Thoracic aorta (tissue), 2 donors: ENCODE measurements around the gene KIF16B. TPM values are rescaled to one million over a fixed set of nuclear protein-coding genes. Genes with fewer than 3 reads are reported as not detected.
A peak's percentile ranks its signal among the peaks of the same experiment; 100 is the strongest.

Source experiments
- ATAC-seq: fragments of 150-250 bp; one replicate; pipeline ENCODE4 v1.8.0; 2017; ENCODE audit warnings: low read depth; ENCODE audit not compliant: insufficient number of reproducible peaks, low FRiP score
- DNase-seq: peaks from one replicate; pipeline ENCODE4 v3.0.0-alpha.2; 2020; ENCODE audit warnings: low spot score
- H3K27ac ChIP-seq, 2 donors: fragments of 200-600 bp; sonication (generic); 1 replicate in 1 of 2; 2 replicates in 1 of 2; pipeline ENCODE4 v1.5.1; 2016; ENCODE audit warnings: mild to moderate bottlenecking in 2 of 2, moderate library complexity in 2 of 2
- H3K27me3 ChIP-seq: fragments of 200-600 bp; sonication (generic); replicated peaks from 2 replicates; pipeline ENCODE4 v1.6.0; 2016; ENCODE audit warnings: mild to moderate bottlenecking; ENCODE audit not compliant: insufficient read depth
- H3K36me3 ChIP-seq: fragments of 200-600 bp; sonication (generic); one replicate; pipeline ENCODE4 v1.5.1; 2016
- H3K4me1 ChIP-seq, 2 donors: fragments of 200-600 bp; sonication (generic); 1 replicate in 1 of 2; 2 replicates in 1 of 2; pipeline versions ENCODE4 v1.5.1 to v1.6.0; 2016; ENCODE audit warnings: low read depth in 2 of 2, mild to moderate bottlenecking in 1 of 2; ENCODE audit not compliant: control insufficient read depth in 1 of 2
- H3K4me3 ChIP-seq: fragments of 200-600 bp; sonication (generic); 2 replicates; pipeline ENCODE4 v1.5.1; 2016; ENCODE audit warnings: mild to moderate bottlenecking
- H3K9me3 ChIP-seq: fragments of 200-600 bp; sonication (generic); 2 replicates; pipeline ENCODE4 v1.5.1; 2016
- CTCF ChIP-seq: fragments of 200-600 bp; sonication (generic); IDR thresholded peaks from one replicate; pipeline ENCODE4 v1.5.1; 2019; ENCODE audit warnings: antibody characterized with exemption
- total RNA-seq, 2 donors: library from RNA; depleted of rRNA; stranded (reverse); fragments of >200 nt; gene quantifications; one replicate each; pipeline versions ENCODE4 v1.1.0 to v1.2.3, GENCODE V29; 2016

Gene KIF16B
- total RNA-seq, 2 donors from 2014 or later, result 16.5 to 21.3 TPM

DNA sequence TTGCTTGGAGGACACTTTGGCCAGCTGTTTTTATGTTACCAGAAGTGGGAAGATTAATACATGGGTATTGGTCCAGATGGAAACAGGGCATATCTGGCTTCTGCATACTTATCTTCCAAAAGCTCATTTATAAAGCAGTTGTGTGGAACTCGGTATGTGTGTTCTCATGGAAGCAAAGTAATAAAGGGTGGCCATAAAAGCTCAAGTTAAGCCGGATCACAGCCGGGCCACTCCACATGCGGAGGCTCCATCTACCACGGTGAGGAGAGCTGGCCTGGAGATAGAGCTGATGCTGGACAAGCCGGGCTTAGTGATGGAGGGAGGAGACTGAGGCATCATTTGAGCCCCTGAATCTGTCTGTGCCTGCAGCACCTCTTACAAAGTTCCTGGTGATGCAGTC is 38.6 kb upstream of the KIF16B start:
- Histone ChIP-seq H3K9me3 (no peaks in the 10 kb centered on the region), H3K36me3 (no peaks in the 10 kb centered on the region), H3K27me3 (no peaks in the 10 kb centered on the region), H3K27ac (no peak overlapping the region), H3K4me1 (peaks cover 0 to 17% of the 10 kb centered on the region in 2 donors), H3K4me3 (no peak overlapping the region)
- TF ChIP-seq CTCF, result no peak
- ATAC-seq (no peak), DNase-seq (no peak)

DNA sequence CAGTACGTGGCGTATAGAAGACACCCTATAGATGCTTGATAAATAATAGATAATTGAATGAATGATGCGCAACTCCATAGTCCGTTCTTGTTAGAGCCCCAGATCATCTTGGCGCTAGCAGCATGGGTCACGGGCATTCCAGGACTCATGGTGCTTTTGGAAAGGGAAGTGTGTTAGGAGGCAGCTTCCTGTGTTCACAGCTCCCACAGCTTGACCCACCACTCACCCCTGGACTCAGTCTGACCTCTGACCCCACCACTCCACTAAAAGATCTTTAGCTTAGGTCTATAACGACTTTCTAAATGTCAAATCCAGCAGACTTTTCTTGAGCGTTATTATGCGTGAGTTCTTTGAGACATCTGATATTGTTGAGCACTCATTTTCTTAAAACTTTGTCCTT is 35.8 kb upstream of the KIF16B start:
- Histone ChIP-seq H3K27ac (no peak overlapping the region), H3K27me3 (no peaks in the 10 kb centered on the region), H3K4me3 (no peak overlapping the region), H3K36me3 (no peaks in the 10 kb centered on the region), H3K4me1 (peaks cover 0 to 19% of the 10 kb centered on the region in 2 donors), H3K9me3 (no peaks in the 10 kb centered on the region)
- DNase-seq, result no peak
- no peak for TF ChIP-seq CTCF
- peak; percentile 27 for ATAC-seq

DNA sequence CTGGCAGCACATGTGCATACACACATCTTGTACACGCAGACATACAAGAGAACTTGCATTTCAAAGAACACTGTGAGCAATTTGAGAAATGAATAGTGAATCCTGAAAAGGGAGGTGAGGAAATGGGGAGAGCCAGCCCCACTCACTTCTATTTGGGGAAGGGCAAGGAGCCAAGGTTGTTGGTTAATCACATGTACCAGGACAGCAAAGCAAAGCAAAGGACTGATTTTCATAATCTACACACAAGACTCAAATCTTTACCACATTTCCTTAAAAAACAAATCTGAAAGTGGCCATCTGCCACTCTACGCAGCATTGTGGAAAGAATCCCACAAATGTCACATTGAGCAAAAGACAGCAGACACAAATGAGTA is 35.0 kb upstream of the KIF16B start:
- TF ChIP-seq CTCF, result no peak
- H3K4me1 ChIP-seq, result peaks cover 0 to 19% of the 10 kb centered on the region in 2 donors
- H3K27ac ChIP-seq, result no peak overlapping the region
- no peaks in the 10 kb centered on the region for H3K27me3 ChIP-seq
- no peak for DNase-seq
- no peaks in the 10 kb centered on the region for H3K9me3 ChIP-seq
- H3K36me3 ChIP-seq, result no peaks in the 10 kb centered on the region
- no peak for ATAC-seq
- H3K4me3 ChIP-seq, result no peak overlapping the region

DNA sequence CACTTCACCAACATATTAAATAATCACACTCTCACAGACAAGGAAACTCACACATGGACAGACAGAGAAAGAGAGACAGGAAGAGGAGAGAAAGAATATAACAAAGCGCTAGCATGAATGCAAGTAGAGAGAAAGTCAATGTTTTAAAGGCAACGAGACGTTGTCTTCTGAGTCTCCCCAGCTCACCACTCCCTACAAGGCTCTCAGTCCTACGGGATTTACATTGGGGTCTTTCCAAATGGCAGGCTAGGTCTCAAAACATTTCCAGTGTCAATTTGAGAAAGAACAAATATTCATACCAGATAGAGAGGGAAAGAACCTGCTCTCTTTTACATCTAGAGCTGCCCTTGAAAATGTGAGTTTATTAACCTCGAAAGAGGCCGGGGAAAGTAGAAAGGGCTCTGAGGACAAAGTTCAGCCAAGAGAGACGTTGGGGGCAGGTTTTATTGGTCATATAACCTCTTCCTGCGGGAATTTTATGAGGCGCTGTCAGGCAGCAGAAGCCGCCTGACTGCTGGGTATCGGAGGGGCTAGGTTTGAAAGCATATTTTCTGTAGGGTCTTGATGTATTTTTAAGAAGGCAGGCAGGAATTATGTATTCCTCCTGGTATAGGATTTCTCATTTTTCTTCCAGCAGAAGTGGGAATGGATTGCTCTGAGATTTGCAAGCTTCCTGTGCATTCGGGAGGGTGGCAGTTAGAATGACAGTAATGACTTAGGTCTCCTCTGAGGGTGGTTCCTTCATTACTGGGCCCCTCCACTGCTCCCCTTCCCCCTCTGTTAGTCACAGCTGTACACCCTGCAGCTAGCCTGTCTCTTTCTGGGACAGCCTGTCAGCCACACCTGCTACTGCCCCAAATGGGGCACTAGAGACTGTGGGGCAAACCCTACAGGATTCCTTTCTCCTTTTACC is 34.4 kb upstream of the KIF16B start:
- Histone ChIP-seq H3K4me3 (no peak overlapping the region), H3K4me1 (peaks cover 0 to 19% of the 10 kb centered on the region in 2 donors), H3K9me3 (no peaks in the 10 kb centered on the region), H3K36me3 (no peaks in the 10 kb centered on the region), H3K27ac (no peak overlapping the region), H3K27me3 (no peaks in the 10 kb centered on the region)
- no peak for DNase-seq
- ATAC-seq, result no peak
- no peak for TF ChIP-seq CTCF

DNA sequence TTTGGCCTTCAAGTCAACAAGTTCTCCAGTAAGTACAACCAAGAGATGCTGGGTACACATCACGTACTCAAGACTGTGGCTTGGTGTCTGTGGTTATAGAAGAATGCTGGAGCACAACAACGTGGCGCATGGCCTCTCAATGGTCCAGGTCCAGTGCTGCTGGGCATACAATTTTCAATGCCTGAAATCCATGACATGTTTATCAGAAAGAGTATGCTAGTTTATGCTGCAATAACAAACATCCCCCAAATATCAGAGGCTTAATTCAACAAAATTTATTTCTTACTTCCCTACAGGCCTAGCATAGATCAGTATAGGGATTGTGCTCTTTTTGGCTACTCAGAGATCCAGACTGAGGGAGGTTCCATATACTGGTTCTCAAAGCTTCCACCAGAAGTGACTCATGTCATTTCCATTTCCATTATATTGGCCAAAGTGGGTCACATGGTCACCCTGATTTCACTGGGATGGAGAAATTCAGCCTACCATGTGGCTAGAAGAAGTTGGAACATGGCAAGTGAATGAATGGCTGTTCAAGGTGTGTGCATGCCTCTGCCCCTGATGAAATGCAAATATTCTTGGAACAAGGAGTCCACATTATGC is 33.3 kb upstream of the KIF16B start:
- DNase-seq, result no peak
- TF ChIP-seq CTCF, result no peak
- no peak overlapping the region for H3K4me3 ChIP-seq
- H3K27ac ChIP-seq, result no peak overlapping the region
- H3K9me3 ChIP-seq, result no peaks in the 10 kb centered on the region
- H3K36me3 ChIP-seq, result no peaks in the 10 kb centered on the region
- no peak for ATAC-seq
- no peaks in the 10 kb centered on the region for H3K27me3 ChIP-seq
- H3K4me1 ChIP-seq, result peaks cover 0 to 19% of the 10 kb centered on the region in 2 donors
